HG03135 (cell line): ENCODE data around the gene ABCG5.

Experiments
- ATAC-seq: cut with Tn5 transposase; IDR thresholded peaks from one replicate; pipeline ENCODE4 v1.9.1; 2021; ENCODE audit warnings: mild to moderate bottlenecking, moderate library complexity; ENCODE audit not compliant: unreplicated experiment

The ABCG5 gene

GRCh38 chr2:43838560-43839267 is at the start of gene ABCG5, which contains the start of gene ABCG8:
Gene ABCG5, minus strand, starts transcription at chr2:43838839. Its CDS starts 160 bp downstream, at chr2:43838679.
Gene ABCG8, plus strand, starts transcription at chr2:43838971. Its CDS starts 83 bp downstream, at chr2:43839054.
- no peak for ATAC-seq

- ATAC-seq = no peak
These were observed 48.5 kb upstream of the ABCG5 start for GRCh38 chr2:43887176-43887575.

GRCh38 chr2:43885132-43885632 is 46.5 kb upstream of the ABCG5 start:
- no peak for ATAC-seq

- no peak for ATAC-seq
These were observed 46.0 kb upstream of the ABCG5 start for GRCh38 chr2:43884689-43885088.

- ATAC-seq = no peak
These were observed 43.7 kb upstream of the ABCG5 start for GRCh38 chr2:43882312-43882711.

GRCh38 chr2:43880952-43881351 is 42.3 kb upstream of the ABCG5 start:
- ATAC-seq = no peak

GRCh38 chr2:43880471-43880870 is 41.8 kb upstream of the ABCG5 start:
- no peak for ATAC-seq

- no peak for ATAC-seq
These were observed 40.6 kb upstream of the ABCG5 start for GRCh38 chr2:43879261-43879660.

- peak; percentile 72 for ATAC-seq
These were observed 39.3 kb upstream of the ABCG5 start for GRCh38 chr2:43877782-43878464.

- ATAC-seq = no peak
These were observed 36.3 kb upstream of the ABCG5 start for GRCh38 chr2:43874776-43875451.

- ATAC-seq = no peak
These were observed 33.5 kb upstream of the ABCG5 start for GRCh38 chr2:43872151-43872550.

- ATAC-seq = no peak
These were observed 16.7 kb upstream of the ABCG5 start for GRCh38 chr2:43855292-43855691.

GRCh38 chr2:43854671-43855070 is 16.0 kb upstream of the ABCG5 start:
- no peak for ATAC-seq

GRCh38 chr2:43853141-43854081 is 14.8 kb upstream of the ABCG5 start:
- ATAC-seq = no peak

- ATAC-seq = no peak
These were observed 13.6 kb upstream of the ABCG5 start for GRCh38 chr2:43852196-43852730.

GRCh38 chr2:43851011-43851980 is 12.7 kb upstream of the ABCG5 start:
- ATAC-seq = no peak

- ATAC-seq = no peak
These were observed 9.6 kb upstream of the ABCG5 start for GRCh38 chr2:43848214-43848613.

- no peak for ATAC-seq
These were observed 7.6 kb upstream of the ABCG5 start for GRCh38 chr2:43846140-43846793.

GRCh38 chr2:43845181-43845580 is 6.5 kb upstream of the ABCG5 start:
- no peak for ATAC-seq
